ENCODE results near the gene CDK15.

GRCh38 chr2:201901786-201902185 is 95.4 kb downstream of the CDK15 start:
- no peak for TF ChIP-seq BCL3 (IDR thresholded peaks at IDR 0.05)
- TF ChIP-seq CBX8 (IDR thresholded peaks at IDR 0.05) = no peak
- no peak for TF ChIP-seq EHMT2 (IDR thresholded peaks at IDR 0.05; ENCODE audit: low read depth)
- TF ChIP-seq ZSCAN20 (CRISPR knock-in tag; IDR thresholded peaks at IDR 0.05) = no peak
- TF ChIP-seq ZFP36 (IDR thresholded peaks at IDR 0.05; ENCODE audit: borderline replicate concordance, partially characterized antibody) = no peak
- TF ChIP-seq NR3C1 (IDR thresholded peaks at IDR 0.05) = no peak
- no peak for TF ChIP-seq CTCF (IDR thresholded peaks at IDR 0.05)
- no peak for TF ChIP-seq HOXB13 (CRISPR knock-in tag; IDR thresholded peaks at IDR 0.05; ENCODE audit: low read depth)
- no peak for TF ChIP-seq HOXA7 (CRISPR knock-in tag; IDR thresholded peaks at IDR 0.05)
- no peak for TF ChIP-seq SMC3 (IDR thresholded peaks at IDR 0.05)
- TF ChIP-seq BHLHE40 (IDR thresholded peaks at IDR 0.05; ENCODE audit: low read depth, low read length) = no peak
- TF ChIP-seq POLR2A (IDR thresholded peaks at IDR 0.05; ENCODE audit: low read length) = no peak

All from A549 (cell line).